HL-60 (cell line): ENCODE data around the gene TIGD3.

Source experiments
- DNase-seq, 2 experiments: peaks; one replicate each; pipeline ENCODE4 v3.0.0-alpha.2; 2010 to 2020; ENCODE audit warnings: low read depth in 1 of 2, low spot score in 1 of 2
- H3K27ac ChIP-seq: fragments of 250-450 bp; sonication (Bioruptor Pico); replicated peaks from 2 replicates; pipeline ENCODE4 v1.5.1; 2020; ENCODE audit warnings: mild to moderate bottlenecking, moderate library complexity
- H3K27me3 ChIP-seq: fragments of 250-450 bp; sonication (Bioruptor Pico); 2 replicates; pipeline ENCODE4 v1.5.1; 2021; ENCODE audit warnings: mild to moderate bottlenecking, moderate library complexity; ENCODE audit not compliant: insufficient read depth, poor library complexity, severe bottlenecking
- H3K4me3 ChIP-seq: replicated peaks from 2 replicates; pipeline ENCODE4 v1.5.1; 2011; ENCODE audit warnings: mild to moderate bottlenecking, control low read depth, low read length; ENCODE audit not compliant: insufficient read depth
- GABPA ChIP-seq: IDR thresholded peaks from 2 replicates; pipeline ENCODE4 v1.6.1; 2012; ENCODE audit warnings: low read depth
- POLR2AphosphoS5 ChIP-seq: IDR thresholded peaks from 2 replicates; pipeline ENCODE4 v1.6.1; 2012; ENCODE audit warnings: low read depth
- SPI1 ChIP-seq: IDR thresholded peaks from 2 replicates; pipeline ENCODE4 v1.6.1; 2012; ENCODE audit warnings: low read depth, mild to moderate bottlenecking, borderline replicate concordance
- TF ChIP-seq, protein P1 (sequence below): IDR thresholded peaks from one replicate; pipeline ENCODE4 v1.5.1; 2011; ENCODE audit warnings: low read length, control low read depth, inconsistent platforms; ENCODE audit not compliant: insufficient read depth
- TF ChIP-seq, protein P2 (sequence below): IDR thresholded peaks from 2 replicates; pipeline ENCODE4 v1.6.1; 2012; ENCODE audit warnings: low read depth; ENCODE audit not compliant: insufficient replicate concordance

TIGD3 gene

DNA sequence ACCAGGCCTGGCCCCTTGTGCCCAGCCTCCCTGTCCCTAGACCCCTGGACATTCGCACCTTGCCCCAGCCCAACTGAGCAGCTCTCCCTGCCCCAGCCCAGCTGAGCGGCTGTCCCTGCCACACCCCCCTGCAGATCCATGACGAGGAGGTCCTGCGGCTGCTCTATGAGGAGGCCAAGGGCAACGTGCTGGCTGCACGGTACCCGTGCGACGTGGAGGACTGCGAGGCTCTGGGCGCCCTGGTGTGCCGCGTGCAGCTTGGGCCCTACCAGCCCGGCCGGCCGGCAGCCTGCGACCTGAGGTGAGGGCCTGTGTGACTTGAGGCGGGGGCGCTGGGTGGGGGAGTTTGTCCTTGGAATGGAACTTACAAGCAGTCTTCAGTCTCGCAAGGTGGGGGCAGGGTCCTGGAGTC is 39.6 kb downstream of the TIGD3 start:
- H3K27me3 ChIP-seq, result no peaks in the 10 kb centered on the region
- H3K4me3 ChIP-seq, result no peak overlapping the region
- TF ChIP-seq GABPA, result no peak
- TF ChIP-seq, protein P1, sequence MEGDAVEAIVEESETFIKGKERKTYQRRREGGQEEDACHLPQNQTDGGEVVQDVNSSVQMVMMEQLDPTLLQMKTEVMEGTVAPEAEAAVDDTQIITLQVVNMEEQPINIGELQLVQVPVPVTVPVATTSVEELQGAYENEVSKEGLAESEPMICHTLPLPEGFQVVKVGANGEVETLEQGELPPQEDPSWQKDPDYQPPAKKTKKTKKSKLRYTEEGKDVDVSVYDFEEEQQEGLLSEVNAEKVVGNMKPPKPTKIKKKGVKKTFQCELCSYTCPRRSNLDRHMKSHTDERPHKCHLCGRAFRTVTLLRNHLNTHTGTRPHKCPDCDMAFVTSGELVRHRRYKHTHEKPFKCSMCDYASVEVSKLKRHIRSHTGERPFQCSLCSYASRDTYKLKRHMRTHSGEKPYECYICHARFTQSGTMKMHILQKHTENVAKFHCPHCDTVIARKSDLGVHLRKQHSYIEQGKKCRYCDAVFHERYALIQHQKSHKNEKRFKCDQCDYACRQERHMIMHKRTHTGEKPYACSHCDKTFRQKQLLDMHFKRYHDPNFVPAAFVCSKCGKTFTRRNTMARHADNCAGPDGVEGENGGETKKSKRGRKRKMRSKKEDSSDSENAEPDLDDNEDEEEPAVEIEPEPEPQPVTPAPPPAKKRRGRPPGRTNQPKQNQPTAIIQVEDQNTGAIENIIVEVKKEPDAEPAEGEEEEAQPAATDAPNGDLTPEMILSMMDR, result no peak
- TF ChIP-seq, protein P2, sequence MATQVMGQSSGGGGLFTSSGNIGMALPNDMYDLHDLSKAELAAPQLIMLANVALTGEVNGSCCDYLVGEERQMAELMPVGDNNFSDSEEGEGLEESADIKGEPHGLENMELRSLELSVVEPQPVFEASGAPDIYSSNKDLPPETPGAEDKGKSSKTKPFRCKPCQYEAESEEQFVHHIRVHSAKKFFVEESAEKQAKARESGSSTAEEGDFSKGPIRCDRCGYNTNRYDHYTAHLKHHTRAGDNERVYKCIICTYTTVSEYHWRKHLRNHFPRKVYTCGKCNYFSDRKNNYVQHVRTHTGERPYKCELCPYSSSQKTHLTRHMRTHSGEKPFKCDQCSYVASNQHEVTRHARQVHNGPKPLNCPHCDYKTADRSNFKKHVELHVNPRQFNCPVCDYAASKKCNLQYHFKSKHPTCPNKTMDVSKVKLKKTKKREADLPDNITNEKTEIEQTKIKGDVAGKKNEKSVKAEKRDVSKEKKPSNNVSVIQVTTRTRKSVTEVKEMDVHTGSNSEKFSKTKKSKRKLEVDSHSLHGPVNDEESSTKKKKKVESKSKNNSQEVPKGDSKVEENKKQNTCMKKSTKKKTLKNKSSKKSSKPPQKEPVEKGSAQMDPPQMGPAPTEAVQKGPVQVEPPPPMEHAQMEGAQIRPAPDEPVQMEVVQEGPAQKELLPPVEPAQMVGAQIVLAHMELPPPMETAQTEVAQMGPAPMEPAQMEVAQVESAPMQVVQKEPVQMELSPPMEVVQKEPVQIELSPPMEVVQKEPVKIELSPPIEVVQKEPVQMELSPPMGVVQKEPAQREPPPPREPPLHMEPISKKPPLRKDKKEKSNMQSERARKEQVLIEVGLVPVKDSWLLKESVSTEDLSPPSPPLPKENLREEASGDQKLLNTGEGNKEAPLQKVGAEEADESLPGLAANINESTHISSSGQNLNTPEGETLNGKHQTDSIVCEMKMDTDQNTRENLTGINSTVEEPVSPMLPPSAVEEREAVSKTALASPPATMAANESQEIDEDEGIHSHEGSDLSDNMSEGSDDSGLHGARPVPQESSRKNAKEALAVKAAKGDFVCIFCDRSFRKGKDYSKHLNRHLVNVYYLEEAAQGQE, result no peak
- TF ChIP-seq POLR2AphosphoS5, result no peak
- TF ChIP-seq SPI1, result no peak
- H3K27ac ChIP-seq, result no peak overlapping the region
- DNase-seq, result no peak

DNA sequence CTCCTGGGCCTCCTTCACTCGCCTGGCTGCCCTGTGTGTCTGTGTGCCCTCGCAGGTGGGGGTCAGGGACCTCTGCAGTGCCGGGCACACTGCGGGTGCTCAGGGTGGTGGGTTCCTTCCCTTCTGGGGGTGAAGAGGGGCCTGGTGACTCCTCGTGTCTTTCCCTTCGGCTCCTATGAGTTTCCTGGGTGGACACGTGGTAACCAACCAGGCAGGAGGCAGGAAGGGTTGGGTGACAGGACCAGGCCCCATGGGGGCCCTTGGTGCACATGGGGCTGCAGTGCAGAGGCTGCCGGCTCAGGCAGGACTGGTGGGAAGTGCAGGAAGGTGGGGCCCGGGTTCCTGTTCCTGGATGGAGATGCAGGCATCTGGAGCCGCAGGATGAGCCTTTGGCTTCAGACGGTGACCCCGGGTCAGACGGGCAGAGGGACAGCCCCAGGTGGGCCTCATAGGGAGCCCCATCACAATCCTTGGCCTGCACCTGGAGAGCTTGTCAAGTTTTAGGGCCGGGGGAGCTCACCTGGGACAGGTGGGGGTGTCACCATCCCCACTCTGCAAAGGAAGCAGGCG is 41.5 kb downstream of the TIGD3 start:
- H3K27me3 ChIP-seq, result no peaks in the 10 kb centered on the region
- H3K4me3 ChIP-seq, result no peak overlapping the region
- DNase-seq, result no peak
- TF ChIP-seq GABPA, result no peak
- TF ChIP-seq SPI1, result no peak
- TF ChIP-seq, protein P2, result no peak
- TF ChIP-seq, protein P1, result no peak
- no peak for TF ChIP-seq POLR2AphosphoS5
- H3K27ac ChIP-seq, result no peak overlapping the region

DNA sequence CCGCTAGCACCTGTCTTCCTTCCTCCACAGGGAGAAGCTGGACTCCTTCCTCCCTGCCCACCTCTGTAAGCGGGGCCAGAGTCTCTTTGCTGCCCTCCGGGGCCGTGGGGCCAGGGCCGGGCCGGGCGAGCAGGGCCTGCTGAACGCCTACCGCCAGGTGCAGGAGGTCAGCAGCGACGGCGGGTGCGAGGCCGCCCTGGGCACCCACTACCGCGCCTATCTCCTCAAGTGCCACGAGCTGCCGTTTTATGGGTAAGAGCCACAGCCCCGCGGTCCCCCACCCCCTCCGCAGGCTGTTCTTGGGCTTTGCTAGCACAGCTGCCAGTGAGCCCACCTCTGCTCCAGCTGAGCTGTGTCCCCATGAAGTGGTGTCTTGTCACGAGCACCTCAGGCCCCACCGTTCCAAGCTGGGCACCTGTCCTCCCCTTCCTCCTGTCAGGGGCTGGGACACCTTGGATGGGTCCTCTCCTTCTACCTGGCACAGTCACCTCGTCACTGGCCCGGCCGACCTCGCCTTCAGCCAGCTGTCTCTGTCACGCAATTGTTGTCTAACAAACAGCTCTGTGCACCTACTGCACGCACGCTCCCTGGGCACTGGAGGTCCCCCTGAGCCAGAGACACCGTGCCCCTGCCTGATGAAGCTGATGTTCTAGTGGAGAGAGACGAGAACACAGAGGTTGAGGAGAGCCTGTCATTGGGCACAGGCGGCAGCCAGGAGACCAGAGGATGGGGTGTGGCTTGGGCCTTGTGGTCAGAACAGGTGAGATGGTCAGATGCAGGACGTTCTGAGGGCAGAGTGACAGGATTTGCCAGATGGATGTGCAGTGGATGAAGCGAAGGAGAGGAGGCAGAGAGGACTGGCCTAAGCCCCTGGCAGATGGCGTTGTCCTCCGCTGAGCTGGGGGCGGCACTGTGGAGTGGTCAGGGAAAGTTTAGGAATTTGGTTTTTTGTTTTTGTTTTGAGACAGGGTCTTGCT is 42.5 kb downstream of the TIGD3 start:
- no peak for DNase-seq
- no peak overlapping the region for H3K4me3 ChIP-seq
- TF ChIP-seq, protein P2, result no peak
- no peak for TF ChIP-seq SPI1
- no peak for TF ChIP-seq GABPA
- TF ChIP-seq, protein P1, result no peak
- no peak for TF ChIP-seq POLR2AphosphoS5
- no peak overlapping the region for H3K27ac ChIP-seq
- H3K27me3 ChIP-seq, result no peaks in the 10 kb centered on the region
